ENCODE data around the gene FGFBP2. TPM values are rescaled to one million over a fixed set of nuclear protein-coding genes. Genes with fewer than 3 reads are reported as not detected.

FGFBP2 gene
- total and polyA plus RNA-seq, 10 of the 15 experiments (the other 5 are each of a cell fraction or from before 2014, with no cell fraction given), result 0.23 TPM; not detected in 9

GRCh38 chr4:15992167-15992485 lies 29.2 kb upstream of the FGFBP2 start:
- H3K27me3 ChIP-seq (replicated peaks in 1 of 2; ENCODE audit: control insufficient read depth in 2 of 2, insufficient read depth in 2 of 2, low read length in 1 of 2), result peaks cover 0 to 1% of the 10 kb centered on the region in 2 experiments; a peak in 2 of 4 replicates
- BruUV-seq (replicated peaks), result no TSS peak
- FAIRE-seq (no peak), DNase-seq (ENCODE audit: low read depth, low spot score) (no peak), ATAC-seq (no peak)
- no peak overlapping the region for H2AFZ ChIP-seq (ENCODE audit: control insufficient read depth, low read depth, low read length)
- SMC1A ChIA-PET (ENCODE audit: uncharacterized antibody, unreplicated experiment), result no interaction called here
- H3K9me3 ChIP-seq (replicated peaks; ENCODE audit: control insufficient read depth, insufficient read depth, low read length), result no peaks in the 10 kb centered on the region
- H3K36me3 ChIP-seq (ENCODE audit: control insufficient read depth in 2 of 2, insufficient read depth in 2 of 2, low read length in 1 of 2), result no peaks in the 10 kb centered on the region
- in situ Hi-C loops (cut with MboI), result no loop called here
- no peak overlapping the region for H3K4me3 ChIP-seq
- no peaks in the 10 kb centered on the region for H3K4me1 ChIP-seq (ENCODE audit: control insufficient read depth, insufficient read depth, low read length)
- intact Hi-C loops (cut with micrococcal nuclease; ENCODE audit: unreplicated experiment), result no loop called here
- TF ChIP-seq SMC3 (IDR thresholded peaks at IDR 0.05; ENCODE audit: borderline replicate concordance, low read length) (no peak), NFYA (IDR thresholded peaks at IDR 0.05; ENCODE audit: borderline replicate concordance, low read depth, low read length) (no peak), EP300 (IDR thresholded peaks at IDR 0.05; ENCODE audit: borderline replicate concordance in 1 of 2, control insufficient read depth in 1 of 2, low read depth in 2 of 2, low read length in 2 of 2) (no peak), RELA (IDR thresholded peaks at IDR 0.05; ENCODE audit: borderline replicate concordance, partially characterized antibody) (no peak), CEBPB (IDR thresholded peaks at IDR 0.05; ENCODE audit: borderline replicate concordance in 1 of 2, low read depth in 2 of 2, low read length in 2 of 2) (no peak), NR2F1 (conservative IDR thresholded peaks at IDR 0.05) (no peak), MAX (IDR thresholded peaks at IDR 0.05; ENCODE audit: low read depth, low read length) (no peak), NR2C2 (IDR thresholded peaks at IDR 0.05; ENCODE audit: borderline replicate concordance, control insufficient read depth, insufficient read length, low read depth) (no peak), CHD2 (IDR thresholded peaks at IDR 0.05; ENCODE audit: borderline replicate concordance, low read depth, low read length) (no peak), MTA3 (IDR thresholded peaks at IDR 0.05; ENCODE audit: borderline replicate concordance, low read length) (no peak), SUZ12 (IDR thresholded peaks at IDR 0.05; ENCODE audit: unreplicated experiment) (no peak)
- TF ChIP-seq, protein P1, sequence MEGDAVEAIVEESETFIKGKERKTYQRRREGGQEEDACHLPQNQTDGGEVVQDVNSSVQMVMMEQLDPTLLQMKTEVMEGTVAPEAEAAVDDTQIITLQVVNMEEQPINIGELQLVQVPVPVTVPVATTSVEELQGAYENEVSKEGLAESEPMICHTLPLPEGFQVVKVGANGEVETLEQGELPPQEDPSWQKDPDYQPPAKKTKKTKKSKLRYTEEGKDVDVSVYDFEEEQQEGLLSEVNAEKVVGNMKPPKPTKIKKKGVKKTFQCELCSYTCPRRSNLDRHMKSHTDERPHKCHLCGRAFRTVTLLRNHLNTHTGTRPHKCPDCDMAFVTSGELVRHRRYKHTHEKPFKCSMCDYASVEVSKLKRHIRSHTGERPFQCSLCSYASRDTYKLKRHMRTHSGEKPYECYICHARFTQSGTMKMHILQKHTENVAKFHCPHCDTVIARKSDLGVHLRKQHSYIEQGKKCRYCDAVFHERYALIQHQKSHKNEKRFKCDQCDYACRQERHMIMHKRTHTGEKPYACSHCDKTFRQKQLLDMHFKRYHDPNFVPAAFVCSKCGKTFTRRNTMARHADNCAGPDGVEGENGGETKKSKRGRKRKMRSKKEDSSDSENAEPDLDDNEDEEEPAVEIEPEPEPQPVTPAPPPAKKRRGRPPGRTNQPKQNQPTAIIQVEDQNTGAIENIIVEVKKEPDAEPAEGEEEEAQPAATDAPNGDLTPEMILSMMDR (IDR thresholded peaks at IDR 0.05 in 2 of 3, conservative IDR thresholded peaks at IDR 0.05 in 1 of 3; ENCODE audit: control insufficient read depth in 2 of 3, extremely low read depth in 1 of 3, insufficient read depth in 1 of 3, low read depth in 3 of 3, low read length in 3 of 3), result no peak
- TF ChIP-seq, protein P2, sequence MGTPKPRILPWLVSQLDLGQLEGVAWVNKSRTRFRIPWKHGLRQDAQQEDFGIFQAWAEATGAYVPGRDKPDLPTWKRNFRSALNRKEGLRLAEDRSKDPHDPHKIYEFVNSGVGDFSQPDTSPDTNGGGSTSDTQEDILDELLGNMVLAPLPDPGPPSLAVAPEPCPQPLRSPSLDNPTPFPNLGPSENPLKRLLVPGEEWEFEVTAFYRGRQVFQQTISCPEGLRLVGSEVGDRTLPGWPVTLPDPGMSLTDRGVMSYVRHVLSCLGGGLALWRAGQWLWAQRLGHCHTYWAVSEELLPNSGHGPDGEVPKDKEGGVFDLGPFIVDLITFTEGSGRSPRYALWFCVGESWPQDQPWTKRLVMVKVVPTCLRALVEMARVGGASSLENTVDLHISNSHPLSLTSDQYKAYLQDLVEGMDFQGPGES (IDR thresholded peaks at IDR 0.05), result no peak
- TF ChIP-seq, protein P3, sequence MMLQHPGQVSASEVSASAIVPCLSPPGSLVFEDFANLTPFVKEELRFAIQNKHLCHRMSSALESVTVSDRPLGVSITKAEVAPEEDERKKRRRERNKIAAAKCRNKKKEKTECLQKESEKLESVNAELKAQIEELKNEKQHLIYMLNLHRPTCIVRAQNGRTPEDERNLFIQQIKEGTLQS (IDR thresholded peaks at IDR 0.05; ENCODE audit: borderline replicate concordance, extremely low read depth, low read depth, low read length), result no peak
- CTCF ChIA-PET, result interaction anchor here (1.0 to 1.9 kb wide), 2 partner anchors 9 to 110 kb away, joined by 5 to 6 read pairs; no protein-coding TSS in a partner anchor
- POLR2A ChIA-PET, result no interaction called here
- H3K9ac ChIP-seq (ENCODE audit: control insufficient read depth, insufficient read depth, low read length), result no peak overlapping the region
- no peaks in the 10 kb centered on the region for H4K20me1 ChIP-seq (ENCODE audit: control insufficient read depth, insufficient read depth)
- no peaks in the 10 kb centered on the region for H3K79me2 ChIP-seq (ENCODE audit: control insufficient read depth, insufficient read depth, low read length)
- no peak overlapping the region for H3K4me2 ChIP-seq (ENCODE audit: control insufficient read depth, insufficient read depth)
- RAD21 ChIA-PET (ENCODE audit: unreplicated experiment), result no interaction called here
- no peak overlapping the region for H3K27ac ChIP-seq (ENCODE audit: control insufficient read depth, insufficient read depth)
- WGBS (ENCODE audit: insufficient coverage, insufficient replicate concordance, low lambda C conversion rate, missing lambda C conversion rate), result 19% methylated on average over 2 of the region's 2 CpGs

Measured in GM12878 (cell line).